Measurements from ENCODE around the gene FGF13. TPM values are rescaled to one million over a fixed set of nuclear protein-coding genes. Genes with fewer than 3 reads are reported as not detected.

Gene FGF13
- total RNA-seq, 4 donors from 2014 or later: 0.60 to 2.1 (median 1.4) TPM

GRCh38 chrX:138648568-138648967, 62.9 kb downstream of the FGF13 start:
- no peak overlapping the region for H3K27ac ChIP-seq
- H3K4me3 ChIP-seq: no peak overlapping the region
- intact Hi-C loops (cut with DNase I; ENCODE audit: low total_unique reads): no loop called here
- H3K4me1 ChIP-seq: no peaks in the 10 kb centered on the region
- 70% methylated on average over 4 of the region's 4 CpGs; no CpG with 5 or more reads in 1 of the 2 donors for WGBS, 2 donors (ENCODE audit: low coverage in 1 of 2)
- in situ Hi-C loops (cut with MboI; ENCODE audit: low pct_ligation_motif_present in 1 of 4, low pct_unique_long_range_greater_than_20kb in 1 of 4, low sequenced_read_pairs in 3 of 4): no loop called here
- no peaks in the 10 kb centered on the region for H3K36me3 ChIP-seq
- no peaks in the 10 kb centered on the region for H3K27me3 ChIP-seq
- TF ChIP-seq EP300 (IDR thresholded peaks at IDR 0.05; ENCODE audit: low read depth) (no peak), POLR2A (IDR thresholded peaks at IDR 0.05) (no peak), POLR2AphosphoS5 (IDR thresholded peaks at IDR 0.05) (no peak)
- H3K9me3 ChIP-seq: no peaks in the 10 kb centered on the region
- no peak for DNase-seq

GRCh38 chrX:138638996-138639395, 72.5 kb downstream of the FGF13 start:
- in situ Hi-C loops (cut with MboI; ENCODE audit: low pct_ligation_motif_present in 1 of 4, low pct_unique_long_range_greater_than_20kb in 1 of 4, low sequenced_read_pairs in 3 of 4): no loop called here
- TF ChIP-seq POLR2AphosphoS5 (IDR thresholded peaks at IDR 0.05) (no peak), EP300 (IDR thresholded peaks at IDR 0.05; ENCODE audit: low read depth) (no peak), CTCF (IDR thresholded peaks at IDR 0.05) (no peak), POLR2A (IDR thresholded peaks at IDR 0.05) (no peak)
- Histone ChIP-seq H3K9me3 (no peaks in the 10 kb centered on the region), H3K4me3 (no peak overlapping the region), H3K4me1 (no peaks in the 10 kb centered on the region), H3K36me3 (no peaks in the 10 kb centered on the region), H3K27me3 (no peaks in the 10 kb centered on the region), H3K27ac (no peak overlapping the region)
- 48% methylated on average over 2 of the region's 2 CpGs; no CpG with 5 or more reads in 1 of the 2 donors for WGBS, 2 donors (ENCODE audit: low coverage in 1 of 2)
- DNase-seq: no peak
- intact Hi-C loops (cut with DNase I; ENCODE audit: low total_unique reads): loop anchor here (5.0 kb wide), 1 partner anchor 1387 kb away; no protein-coding TSS in a partner anchor

Small RNAs within 50 kb of the gene (small RNA-seq; reads per million reads assigned to genes)
- gene AL031386.1 (0 reads per million in 4 donors), gene MIR504 (0.24 to 0.98 (median 0.49) reads per million in 4 donors)
